ELF-1 (cell line): ENCODE data around the gene MYO9A.
A peak's percentile ranks its signal among the peaks of the same experiment; 100 is the strongest.

Experiments used
- DNase-seq: peaks from one replicate; pipeline ENCODE4 v3.0.0-alpha.2; 2016; ENCODE audit warnings: low read depth, low spot score

The MYO9A gene

GRCh38 chr15:71808311-71809020, 309.5 kb downstream of the MYO9A start:
- no peak for DNase-seq

DNA sequence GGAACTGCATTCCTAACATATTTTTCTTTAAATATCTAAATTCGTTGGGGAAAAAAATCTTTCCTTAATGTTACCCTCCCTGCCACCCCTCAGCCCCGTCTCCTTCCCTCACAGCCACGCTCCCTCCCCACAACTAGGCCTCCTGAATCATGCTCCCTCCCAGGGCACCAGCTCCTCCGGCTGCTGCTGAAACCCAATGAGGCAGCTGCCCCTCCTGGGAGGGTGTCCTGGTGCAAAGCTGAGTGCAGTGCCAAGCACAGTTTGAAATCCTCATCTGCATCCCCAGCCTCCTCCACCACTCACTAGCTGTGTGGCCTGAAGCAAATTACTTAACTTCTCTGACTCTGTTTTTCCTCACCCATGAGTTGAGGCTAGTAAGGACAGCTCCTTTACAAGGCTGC, 310.3 kb downstream of the MYO9A start:
- DNase-seq = no peak

GRCh38 chr15:71807125-71807629, 310.8 kb downstream of the MYO9A start:
- DNase-seq = peak; percentile 60

- DNase-seq = peak; percentile 77
Measured at GRCh38 chr15:71806452-71806931, 311.5 kb downstream of the MYO9A start.

DNA sequence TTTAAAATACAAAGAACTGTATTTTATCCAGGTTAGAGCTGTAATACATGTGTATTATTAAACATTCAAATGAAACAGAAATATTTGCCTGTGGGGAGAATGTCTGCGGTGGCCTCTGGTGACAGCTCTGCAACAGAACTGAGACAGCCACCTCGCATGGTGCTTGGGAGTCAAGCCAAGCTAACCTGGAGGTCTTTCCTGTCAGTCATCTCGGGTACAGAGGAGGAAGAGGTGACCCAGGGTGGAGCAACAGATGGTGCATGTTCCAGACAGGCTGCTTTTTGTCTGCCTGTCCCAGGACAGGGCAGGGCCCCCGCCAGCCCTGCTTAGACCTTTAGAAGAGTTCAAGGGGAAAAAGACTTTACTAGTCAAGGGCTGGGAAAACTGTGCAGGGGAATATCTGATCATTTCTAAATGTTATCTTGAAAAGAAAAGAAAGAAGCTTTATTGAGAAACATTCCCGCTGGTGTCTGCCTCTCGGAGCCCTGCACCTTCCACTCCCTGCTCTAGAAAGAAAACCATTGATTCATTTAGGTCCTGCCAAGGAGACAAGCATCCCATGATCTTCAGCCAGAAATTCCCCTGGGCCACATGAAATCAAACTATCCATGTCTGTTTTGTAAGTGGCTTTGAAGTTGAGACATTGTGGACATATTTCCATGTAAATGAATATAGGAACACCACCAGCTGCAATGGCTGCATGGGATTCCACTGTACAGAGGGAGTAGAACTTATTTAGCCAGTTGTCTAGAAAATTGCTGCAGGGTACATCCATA, 313.1 kb downstream of the MYO9A start:
- no peak for DNase-seq

GRCh38 chr15:71804226-71804625, 313.7 kb downstream of the MYO9A start:
- DNase-seq = no peak

GRCh38 chr15:71802770-71803169, 315.2 kb downstream of the MYO9A start:
- peak; percentile 87 for DNase-seq

DNA sequence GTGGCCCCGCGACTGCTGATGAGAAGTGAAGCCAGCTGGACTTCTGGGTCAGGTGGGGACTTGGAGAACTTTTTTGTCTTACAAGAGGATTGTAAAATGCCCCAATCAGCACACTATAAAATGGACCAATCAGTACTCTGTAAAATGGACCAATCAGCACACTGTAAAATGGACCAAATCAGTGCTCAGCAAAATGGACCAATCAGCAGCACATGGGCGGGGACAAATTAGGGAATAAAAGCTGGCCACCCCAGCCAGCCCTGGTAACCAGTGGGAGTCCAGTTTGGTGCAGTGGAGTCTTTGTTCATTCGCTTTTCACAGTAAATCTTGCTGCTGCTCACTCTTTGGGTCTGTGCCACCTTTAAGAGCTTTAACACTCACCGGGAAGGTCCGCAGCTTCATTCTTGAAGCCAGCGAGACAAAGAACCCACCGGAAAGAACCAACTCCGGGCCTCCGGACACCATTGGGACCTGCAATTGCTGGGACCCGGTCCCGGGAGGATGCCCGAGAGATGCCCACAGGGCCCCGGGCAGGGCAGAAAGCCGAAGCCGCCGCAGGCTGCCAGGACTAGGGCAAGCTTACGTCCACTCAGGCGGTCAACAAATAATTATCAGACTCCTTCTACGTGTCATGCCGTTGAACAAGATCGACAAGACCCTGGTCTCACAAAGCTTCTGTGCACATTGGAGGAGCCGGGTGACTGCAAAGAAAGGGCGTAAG, 315.9 kb downstream of the MYO9A start:
- no peak for DNase-seq

GRCh38 chr15:71800835-71801745, 316.9 kb downstream of the MYO9A start:
- peak; percentile 77 for DNase-seq

DNA sequence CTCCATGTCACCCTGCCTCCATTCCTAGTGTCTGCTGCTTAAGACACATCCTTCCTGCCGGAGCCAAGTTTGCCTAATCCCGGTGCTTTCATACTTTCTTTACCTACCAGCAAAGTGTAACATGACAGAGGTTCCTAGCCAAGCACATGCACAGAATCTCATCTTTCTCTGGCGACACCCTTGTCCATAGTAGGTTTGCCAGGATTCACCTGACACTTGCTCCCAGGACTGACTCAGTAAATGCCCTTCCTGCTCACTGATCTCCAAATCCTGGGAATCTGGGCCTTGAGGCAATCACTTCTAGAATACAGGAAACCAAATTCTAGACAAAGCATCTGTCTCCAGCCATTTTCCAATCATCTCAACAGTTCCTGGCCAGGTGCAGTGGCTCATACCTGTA, 317.8 kb downstream of the MYO9A start:
- no peak for DNase-seq

DNA sequence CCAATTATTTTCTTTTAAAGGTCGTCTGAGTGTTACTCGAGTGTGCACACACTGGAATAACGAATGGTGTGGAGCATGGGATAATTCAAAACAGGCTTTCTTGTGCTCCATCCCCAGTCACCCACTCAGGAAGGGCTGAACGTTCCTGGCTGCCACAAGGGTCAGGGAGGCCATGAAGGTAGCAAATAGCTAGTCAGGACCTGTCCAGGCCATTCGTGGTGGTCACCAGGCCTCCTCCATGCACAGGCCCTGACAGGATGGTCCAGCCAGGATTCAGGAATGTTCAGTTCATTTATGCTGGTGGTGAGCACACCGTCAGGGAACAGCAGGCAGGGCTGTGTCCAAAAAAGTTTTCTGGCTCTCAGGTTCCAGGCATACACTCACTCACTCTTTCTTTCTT, 319.3 kb downstream of the MYO9A start:
- no peak for DNase-seq

DNA sequence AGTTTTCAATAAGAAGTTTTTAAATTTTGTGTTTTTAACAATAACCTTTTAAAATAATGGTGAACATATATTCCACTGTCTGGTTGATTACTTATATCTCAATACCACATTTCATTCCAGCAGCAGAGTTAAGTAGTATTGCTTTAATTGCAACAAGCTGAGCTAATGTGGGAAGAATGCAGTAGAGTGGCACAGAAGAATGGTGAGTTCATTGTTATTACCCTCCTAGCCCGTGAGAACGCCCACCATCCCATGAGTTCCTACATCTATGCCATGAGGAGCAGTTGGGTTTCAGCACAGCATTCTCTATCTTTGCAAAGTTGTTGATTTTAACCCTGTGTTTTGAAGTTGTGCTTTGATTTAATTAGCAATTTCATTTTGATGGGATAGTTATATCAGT, 325.4 kb downstream of the MYO9A start:
- DNase-seq = no peak

GRCh38 chr15:71791975-71792374, 326.0 kb downstream of the MYO9A start:
- DNase-seq = no peak

GRCh38 chr15:71790081-71790480, 327.9 kb downstream of the MYO9A start:
- no peak for DNase-seq

DNA sequence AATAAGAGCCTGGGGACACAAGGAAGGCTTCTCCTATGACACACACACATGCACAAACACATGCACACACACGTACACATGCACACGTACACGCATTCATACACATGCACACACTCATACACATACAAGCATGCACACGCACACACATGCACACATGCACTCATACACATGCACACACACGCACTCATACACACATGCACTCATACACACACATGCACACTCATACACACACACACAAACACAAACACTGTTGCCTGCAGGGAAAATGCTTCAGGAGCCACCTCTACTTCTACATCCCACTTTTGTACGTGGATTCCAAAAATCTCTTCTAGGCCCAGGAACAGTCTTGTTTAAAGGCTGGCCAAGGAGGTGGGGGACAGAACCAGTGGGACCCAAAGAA, 328.3 kb downstream of the MYO9A start:
- DNase-seq = no peak

DNA sequence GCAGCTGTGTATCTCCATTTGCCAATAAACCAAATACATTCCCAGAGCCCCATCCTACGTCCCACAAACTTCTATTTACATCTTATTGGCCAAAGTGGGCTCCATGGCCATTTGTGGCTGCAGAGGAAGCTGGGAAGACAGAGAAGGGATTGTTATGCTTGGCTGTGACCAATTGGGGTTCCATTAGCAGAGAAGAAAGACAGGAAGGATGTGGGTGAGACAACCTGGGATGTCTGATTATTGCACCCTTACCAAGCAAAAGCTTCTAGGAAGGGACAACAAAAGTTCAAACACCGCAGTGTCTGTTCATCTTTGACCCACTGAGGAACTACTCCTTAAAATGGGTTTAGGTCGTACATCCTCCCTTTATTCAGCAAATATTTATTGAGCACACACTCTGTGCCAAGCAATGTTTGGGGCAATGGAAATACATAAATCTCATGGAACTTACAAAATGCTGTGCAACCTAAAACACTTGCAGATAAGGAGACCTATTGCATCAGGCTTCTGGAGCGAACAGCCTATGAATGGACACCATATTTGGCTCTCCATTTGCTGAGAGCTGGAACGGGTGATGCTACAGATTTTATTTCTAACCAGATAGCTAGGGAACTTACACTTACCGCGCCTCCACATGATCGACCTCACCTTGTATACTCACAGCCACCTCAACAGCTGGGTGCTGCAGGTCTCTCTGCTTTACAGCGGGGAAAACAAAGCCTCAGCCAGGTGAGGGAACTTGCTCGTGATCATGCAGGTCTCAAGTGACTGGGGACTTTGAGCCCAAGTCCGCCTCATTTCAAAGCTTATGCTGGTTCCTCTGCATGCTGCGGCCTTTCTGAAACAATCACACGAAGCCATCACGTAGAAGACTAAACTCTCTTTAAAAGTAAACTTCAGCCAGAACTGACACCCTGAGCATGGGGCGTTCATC, 329.0 kb downstream of the MYO9A start:
- no peak for DNase-seq

DNA sequence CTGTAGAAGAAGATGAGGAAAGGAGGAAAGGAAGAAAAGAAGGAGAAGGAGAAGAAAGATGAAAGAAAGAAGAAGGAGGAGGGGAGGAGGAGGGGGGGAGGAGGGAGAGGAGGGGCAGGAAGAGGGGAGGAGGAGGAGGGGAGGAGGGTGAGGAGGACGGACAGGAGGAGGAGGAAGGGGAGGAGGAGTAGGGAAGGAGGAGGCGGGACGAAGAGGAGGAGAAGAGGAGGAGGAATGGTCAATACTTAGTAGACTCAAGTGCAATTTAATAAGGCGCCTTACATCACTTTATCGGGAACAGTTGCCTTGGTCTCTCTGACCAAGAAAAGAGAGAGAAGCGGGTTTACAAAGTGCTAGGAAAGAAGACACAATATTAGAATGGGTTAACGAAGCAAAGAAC, 331.3 kb downstream of the MYO9A start:
- DNase-seq = no peak

DNA sequence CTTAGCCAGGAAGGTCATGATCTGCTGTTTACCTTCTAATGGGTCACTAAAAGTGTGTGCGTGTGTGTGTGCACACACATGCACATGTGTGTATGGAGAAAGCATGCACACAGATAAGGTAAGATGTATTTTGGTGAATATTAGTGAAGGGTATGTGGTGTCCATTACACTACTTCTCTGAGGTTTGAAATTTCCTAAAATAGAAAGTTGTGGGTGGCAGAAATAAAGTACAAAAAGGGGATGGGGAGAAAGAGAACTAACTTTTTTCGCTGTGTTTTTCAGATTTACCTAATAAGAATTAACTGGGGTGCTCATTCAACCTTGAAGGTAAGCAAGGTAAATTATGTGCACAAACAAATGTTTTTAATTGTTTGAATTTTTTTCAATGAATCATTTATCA, 332.0 kb downstream of the MYO9A start:
- DNase-seq = no peak

DNA sequence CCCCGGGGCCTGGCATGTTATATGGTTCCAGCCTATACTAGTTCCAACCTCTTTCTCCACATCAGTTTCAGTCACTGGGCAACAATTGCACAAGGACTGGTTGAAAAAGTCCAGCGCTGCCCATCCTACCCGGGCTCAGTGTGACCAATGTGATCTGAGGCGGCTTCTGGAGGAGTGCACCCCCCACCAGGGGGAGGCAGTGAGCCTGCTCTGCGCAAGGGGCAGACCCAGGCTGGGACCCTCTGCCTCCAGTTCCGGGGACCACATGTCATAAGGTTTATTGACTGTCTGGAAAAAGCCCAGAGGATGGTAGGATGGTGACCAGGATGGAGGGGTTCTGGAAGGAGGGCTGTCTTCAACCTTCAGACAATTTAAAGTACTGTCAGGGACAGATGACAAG, 333.2 kb downstream of the MYO9A start:
- no peak for DNase-seq
